CD4-positive, alpha-beta T cell treated with Interleukin-17A for 1 hour (primary cell): ENCODE results near the gene MRPL22.
"Not testable (repeated sequence)": the region's sequence is repeated elsewhere in the genome, so short reads cannot be mapped to it uniquely, and the experiment has no call there.

Experiments
- DNase-seq: peaks from one replicate; pipeline ENCODE4 v3.0.0-alpha.2; 2020

MRPL22 gene

GRCh38 chr5:154997746-154998145 lies 56.9 kb downstream of the MRPL22 start:
- no peak for DNase-seq

GRCh38 chr5:154999865-155000264 lies 59.0 kb downstream of the MRPL22 start:
- no peak for DNase-seq

DNA sequence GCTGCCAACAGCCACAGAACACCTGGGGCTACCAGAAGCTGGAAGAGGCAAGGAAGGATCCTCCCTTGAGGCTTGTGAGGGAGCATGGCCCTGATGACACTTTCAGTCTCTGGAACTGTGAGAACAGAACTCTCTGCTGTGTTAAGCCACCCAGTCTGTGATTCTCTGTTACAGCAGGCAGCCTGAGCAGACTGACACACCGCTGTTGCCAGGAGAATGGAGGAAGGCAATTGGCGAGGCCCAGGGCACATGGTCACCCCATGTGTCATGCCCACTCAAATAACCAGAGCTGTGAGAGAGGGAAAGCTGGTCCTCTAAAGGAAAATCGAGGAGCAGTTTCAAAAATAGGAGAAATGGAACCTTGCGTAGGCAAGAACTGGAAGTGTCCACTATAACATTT lies 60.6 kb downstream of the MRPL22 start:
- DNase-seq: no peak

DNA sequence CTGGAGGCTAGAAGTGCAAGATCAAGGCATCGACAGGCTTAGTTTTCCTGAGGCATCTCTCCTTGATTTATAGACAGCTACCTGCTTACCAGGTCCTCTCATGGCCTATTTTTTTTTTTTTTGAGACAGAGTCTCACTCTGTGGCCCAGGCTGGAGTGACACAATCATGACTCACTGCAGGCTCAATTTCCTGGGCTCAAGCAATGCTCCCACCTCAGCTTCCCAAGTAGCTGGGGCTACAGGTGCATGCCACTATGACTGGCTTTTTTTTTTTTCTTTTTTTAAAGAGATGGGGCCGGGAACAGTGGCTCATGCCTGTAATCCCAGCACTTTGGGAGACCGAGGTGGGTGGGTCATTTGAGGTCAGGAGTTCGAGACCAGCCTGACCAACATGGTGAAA lies 61.8 kb downstream of the MRPL22 start:
- not testable (repeated sequence) for DNase-seq

DNA sequence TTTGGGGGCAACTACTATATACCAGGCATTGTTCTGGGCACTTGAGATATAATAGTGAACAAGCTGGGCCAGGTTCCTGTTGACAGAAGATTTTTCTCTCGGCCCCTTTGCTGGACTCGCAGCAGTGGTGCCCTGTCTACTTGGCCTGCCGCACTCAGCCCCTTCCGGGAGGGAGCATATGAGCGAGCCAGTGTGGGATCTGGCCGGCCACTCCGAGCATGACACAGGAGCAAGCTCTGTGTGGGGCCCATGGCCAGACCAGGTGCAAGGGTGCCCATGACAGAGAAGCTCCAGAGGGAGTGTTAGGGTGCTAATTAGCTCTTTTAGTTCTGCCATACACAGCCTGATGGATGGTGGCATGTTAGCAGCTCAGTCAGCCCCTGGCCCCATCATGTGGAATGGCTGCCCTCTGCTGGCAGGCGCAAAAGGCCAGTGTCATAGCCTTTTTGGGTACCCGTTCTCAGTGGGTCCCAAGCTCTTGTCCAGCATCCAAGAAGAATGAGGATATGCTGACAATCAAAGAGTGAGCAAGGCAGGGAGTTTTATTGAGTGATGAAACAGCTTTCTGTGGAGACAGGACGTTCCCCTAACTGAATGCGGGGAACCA lies 63.4 kb downstream of the MRPL22 start:
- no peak for DNase-seq

GRCh38 chr5:155006265-155006664 lies 65.4 kb downstream of the MRPL22 start:
- not testable (repeated sequence) for DNase-seq

GRCh38 chr5:155008669-155009068 lies 67.8 kb downstream of the MRPL22 start:
- no peak for DNase-seq

DNA sequence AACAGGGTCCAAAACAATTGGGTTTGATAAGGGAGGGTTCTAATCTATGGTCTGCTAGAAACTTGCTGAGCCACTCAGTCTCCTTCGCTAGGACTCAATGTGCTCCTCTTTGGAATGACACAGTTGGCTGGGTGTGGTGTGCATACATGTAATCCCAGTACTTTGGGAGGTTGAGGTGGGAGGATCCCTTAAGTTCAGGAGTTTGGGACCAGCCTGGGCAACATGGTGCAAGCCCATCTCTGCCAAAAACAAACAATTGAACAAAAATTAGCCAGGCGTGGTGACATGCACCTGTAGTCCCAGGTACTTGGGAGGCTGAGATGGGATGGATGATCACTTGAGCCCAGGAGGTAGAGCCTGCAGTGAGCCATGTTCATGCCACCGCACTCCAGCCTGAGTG lies 70.0 kb downstream of the MRPL22 start:
- DNase-seq: no peak

DNA sequence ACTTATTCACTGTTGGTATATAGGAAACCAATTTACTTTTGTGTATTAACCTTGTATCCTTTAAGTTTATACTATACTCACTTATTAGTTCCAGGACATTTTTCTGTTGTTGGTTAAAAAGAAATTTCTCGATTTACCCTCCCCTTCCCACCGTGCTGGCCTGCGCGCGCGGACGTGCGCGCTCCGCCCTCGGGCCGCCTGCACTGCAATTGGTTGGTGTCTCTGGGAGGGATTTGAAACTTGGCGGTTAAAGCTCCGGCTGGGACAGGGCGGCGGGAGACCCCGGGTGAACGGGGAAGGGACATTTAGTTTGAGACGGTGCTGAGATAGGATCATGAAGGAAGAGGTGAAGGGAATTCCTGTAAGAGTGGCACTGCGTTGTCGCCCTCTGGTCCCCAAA lies 72.7 kb downstream of the MRPL22 start, which contains the start of gene KIF4B:
Gene KIF4B (plus strand): TSS at position 230 of the 400 bp plus-strand sequence. CDS start 105 bp downstream, at position 335.
- no peak for DNase-seq

DNA sequence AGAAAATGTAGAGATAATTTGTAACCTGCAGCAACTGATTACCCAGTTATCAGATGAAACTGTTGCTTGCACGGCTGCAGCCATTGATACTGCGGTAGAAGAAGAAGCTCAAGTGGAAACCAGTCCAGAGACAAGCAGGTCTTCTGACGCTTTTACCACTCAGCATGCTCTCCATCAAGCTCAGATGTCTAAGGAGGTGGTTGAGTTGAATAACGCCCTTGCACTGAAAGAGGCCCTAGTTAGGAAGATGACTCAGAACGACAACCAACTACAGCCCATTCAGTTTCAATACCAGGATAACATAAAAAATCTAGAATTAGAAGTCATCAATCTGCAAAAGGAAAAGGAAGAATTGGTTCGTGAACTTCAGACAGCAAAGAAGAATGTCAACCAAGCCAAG lies 74.4 kb downstream of the MRPL22 start:
- no peak for DNase-seq

DNA sequence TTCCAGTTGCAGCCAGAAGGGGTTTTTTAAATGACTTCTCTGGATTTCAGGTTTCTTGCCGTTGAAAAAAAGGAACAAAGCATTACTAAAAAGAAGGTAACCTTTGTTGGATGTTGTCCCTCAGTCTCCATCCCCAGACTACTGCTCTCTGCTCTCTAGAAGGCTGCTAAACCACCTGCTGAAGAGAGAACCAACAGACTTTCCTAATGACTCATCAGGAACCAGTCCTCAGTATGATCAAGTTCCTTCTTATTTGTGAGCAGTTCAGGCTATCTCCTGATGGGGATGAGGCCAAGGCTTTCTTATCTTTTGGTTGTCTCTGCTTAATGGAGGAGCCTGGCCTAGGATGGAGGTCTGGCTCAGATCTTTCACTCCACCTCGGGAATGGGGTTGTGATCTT lies 76.7 kb downstream of the MRPL22 start:
- no peak for DNase-seq
